GM23338 (cell line): ENCODE results near the gene CPNE1. TPM values are rescaled to one million over a fixed set of nuclear protein-coding genes. Genes with fewer than 3 reads are reported as not detected.

ENCODE experiments used
- ATAC-seq: fragments of 200-7000 bp; cut with Tn5 transposase; 3 replicates; pipeline ENCODE4 v1.9.1; 2020
- DNase-seq: peaks from one replicate; pipeline ENCODE4 v3.0.0-alpha.2; 2015; ENCODE audit warnings: low spot score
- H2AFZ ChIP-seq: fragments of 200-600 bp; sonication (generic); 2 replicates; pipeline ENCODE4 v1.8.0; 2016; ENCODE audit warnings: antibody characterized with exemption, mild to moderate bottlenecking, moderate library complexity
- H3F3A ChIP-seq: fragments of 200-600 bp; sonication (generic); replicated peaks from 2 replicates; pipeline ENCODE4 v1.8.0; 2017; ENCODE audit warnings: antibody characterized with exemption, mixed run types, low read depth
- H3K27ac ChIP-seq: fragments of 200-600 bp; sonication (generic); 2 replicates; pipeline ENCODE4 v1.6.1; 2016; ENCODE audit warnings: low read depth
- H3K27me3 ChIP-seq: fragments of 200-600 bp; sonication (generic); 2 replicates; pipeline ENCODE4 v1.8.0; 2016; ENCODE audit warnings: mild to moderate bottlenecking, mixed run types, moderate library complexity; ENCODE audit not compliant: insufficient read depth
- H3K36me3 ChIP-seq: fragments of 200-600 bp; sonication (generic); 2 replicates; pipeline ENCODE4 v1.8.0; 2016; ENCODE audit warnings: mild to moderate bottlenecking; ENCODE audit not compliant: insufficient read depth
- H3K4me1 ChIP-seq: fragments of 200-600 bp; sonication (generic); 2 replicates; pipeline ENCODE4 v1.8.0; 2016; ENCODE audit warnings: mild to moderate bottlenecking, moderate library complexity; ENCODE audit not compliant: insufficient read depth
- H3K4me2 ChIP-seq: fragments of 200-600 bp; sonication (generic); 2 replicates; pipeline ENCODE4 v1.7.1; 2017; ENCODE audit warnings: mixed run types
- H3K4me3 ChIP-seq: fragments of 200-600 bp; sonication (generic); 2 replicates; pipeline ENCODE4 v1.6.1; 2016; ENCODE audit warnings: mixed run types
- H3K79me2 ChIP-seq: fragments of 200-600 bp; sonication (generic); replicated peaks from 2 replicates; pipeline ENCODE4 v1.8.0; 2017; ENCODE audit warnings: mild to moderate bottlenecking; ENCODE audit not compliant: insufficient read depth
- H3K9me2 ChIP-seq: fragments of 200-600 bp; sonication (generic); 2 replicates; pipeline ENCODE4 v1.8.0; 2017; ENCODE audit not compliant: insufficient read depth
- H4K20me1 ChIP-seq: fragments of 200-600 bp; sonication (generic); replicated peaks from 2 replicates; pipeline ENCODE4 v1.8.0; 2017; ENCODE audit warnings: mild to moderate bottlenecking; ENCODE audit not compliant: insufficient read depth
- H3K27ac Mint-ChIP-seq: 2 replicates; pipeline ENCODE4 v1.8.0; 2020; ENCODE audit warnings: inconsistent platforms, mild to moderate bottlenecking, moderate library complexity, mixed read lengths
- H3K27me3 Mint-ChIP-seq: 3 replicates; pipeline ENCODE4 v1.8.0; 2022; ENCODE audit warnings: low read depth, mild to moderate bottlenecking, moderate library complexity, mixed read lengths, inconsistent platforms; ENCODE audit not compliant: insufficient read depth, poor library complexity
- H3K36me3 Mint-ChIP-seq: 3 replicates; pipeline ENCODE4 v1.8.0; 2021; ENCODE audit warnings: low read depth, mild to moderate bottlenecking, inconsistent platforms, moderate library complexity, mixed read lengths
- H3K4me1 Mint-ChIP-seq: 3 replicates; pipeline ENCODE4 v1.8.0; 2020; ENCODE audit warnings: mild to moderate bottlenecking, inconsistent platforms, mixed read lengths
- H3K4me3 Mint-ChIP-seq: 3 replicates; pipeline ENCODE4 v1.8.0; 2021; ENCODE audit warnings: moderate library complexity, mild to moderate bottlenecking, inconsistent platforms, mixed read lengths
- H3K9me3 Mint-ChIP-seq: 3 replicates; pipeline ENCODE4 v1.8.0; 2020; ENCODE audit warnings: moderate library complexity, mild to moderate bottlenecking, inconsistent platforms, mixed read lengths
- CREB1 ChIP-seq: fragments of 250-450 bp; sonication (Bioruptor Pico); IDR thresholded peaks from 2 replicates; pipeline ENCODE4 v1.5.0; 2020; ENCODE audit warnings: low read depth, mild to moderate bottlenecking, moderate library complexity
- JUNB ChIP-seq: IDR thresholded peaks from one replicate; pipeline ENCODE4 v1.6.1; 2016; ENCODE audit warnings: antibody characterized with exemption; ENCODE audit not compliant: unreplicated experiment
- NANOG ChIP-seq: IDR thresholded peaks from 2 replicates; pipeline ENCODE4 v1.6.1; 2016; ENCODE audit warnings: antibody characterized with exemption, borderline replicate concordance
- POLR2AphosphoS5 ChIP-seq: IDR thresholded peaks from 2 replicates; pipeline ENCODE4 v1.6.1; 2016; ENCODE audit warnings: antibody characterized with exemption, low read depth
- STAT1 ChIP-seq: IDR thresholded peaks from one replicate; pipeline ENCODE4 v1.6.1; 2016; ENCODE audit warnings: antibody characterized with exemption; ENCODE audit not compliant: unreplicated experiment
- ZNF114 ChIP-seq: fragments of 250-450 bp; sonication (Bioruptor Pico); IDR thresholded peaks from 2 replicates; pipeline ENCODE4 v1.5.0; 2020; ENCODE audit warnings: mild to moderate bottlenecking, moderate library complexity
- ZNF331 ChIP-seq: fragments of 250-450 bp; sonication (Bioruptor Pico); IDR thresholded peaks from 2 replicates; pipeline ENCODE4 v1.5.0; 2020; ENCODE audit warnings: low read depth, mild to moderate bottlenecking, moderate library complexity
- polyA plus RNA-seq: library from polyadenylated mRNA; unstranded; fragments of >200 nt; fragmentation: Nextera tagmentation; extraction: Ambion mirVana; gene quantifications from 2 replicates; pipeline ENCODE4 v1.2.1, GENCODE V29; 2016
- total RNA-seq: library from RNA; depleted of rRNA; stranded (reverse); fragments of >200 nt; shearing (Covaris generic); gene quantifications from 2 replicates; pipeline ENCODE4 v1.2.3, GENCODE V29; 2014
- TF ChIP-seq, protein P1 (sequence below): fragments of 250-450 bp; sonication (Bioruptor Pico); IDR thresholded peaks from 2 replicates; pipeline ENCODE4 v1.5.0; 2020; ENCODE audit warnings: mild to moderate bottlenecking, moderate library complexity
- TF ChIP-seq, protein P2 (sequence below): IDR thresholded peaks from one replicate; pipeline ENCODE4 v1.6.1; 2018; ENCODE audit warnings: antibody characterized with exemption; ENCODE audit not compliant: unreplicated experiment

CPNE1 gene
- total and polyA plus RNA-seq, 2 experiments from 2014 or later, result 189 to 196 TPM

DNA sequence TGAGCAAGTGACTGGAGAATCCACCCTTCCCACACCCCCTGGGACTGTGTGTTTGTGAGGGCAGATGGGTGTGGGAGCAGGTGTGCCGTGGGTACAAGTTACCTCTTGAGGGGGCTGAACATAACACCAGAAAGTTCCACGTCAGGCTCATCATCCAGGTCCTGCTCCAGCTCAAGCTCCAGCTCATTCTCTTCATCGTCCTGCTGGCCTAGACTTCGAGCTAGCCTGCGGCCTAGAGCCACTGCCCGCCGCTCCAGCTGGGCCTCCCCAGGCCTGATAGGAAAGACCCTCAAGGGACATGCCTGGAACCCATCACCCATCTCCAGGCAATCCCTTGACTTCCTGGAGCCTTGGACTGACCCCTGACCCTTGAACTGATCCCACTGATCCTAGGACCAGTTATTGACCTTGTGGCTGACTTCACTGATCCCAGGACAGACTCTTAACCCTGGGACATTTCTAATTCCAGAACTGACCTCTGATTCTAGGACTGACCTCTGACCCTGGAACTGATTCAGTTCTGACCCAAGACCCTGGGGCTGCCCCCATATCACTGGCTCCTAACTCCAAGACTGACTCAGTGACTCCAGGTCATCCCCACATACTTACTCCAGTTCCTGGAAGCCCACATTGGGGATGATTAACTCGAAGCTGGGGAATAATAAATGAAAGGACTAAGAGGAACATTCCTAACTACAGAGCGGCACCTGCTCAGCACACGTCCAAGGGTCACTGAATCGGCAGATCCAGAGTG, 60.8 kb downstream of the CPNE1 start (continued):
- TF ChIP-seq, protein P1, sequence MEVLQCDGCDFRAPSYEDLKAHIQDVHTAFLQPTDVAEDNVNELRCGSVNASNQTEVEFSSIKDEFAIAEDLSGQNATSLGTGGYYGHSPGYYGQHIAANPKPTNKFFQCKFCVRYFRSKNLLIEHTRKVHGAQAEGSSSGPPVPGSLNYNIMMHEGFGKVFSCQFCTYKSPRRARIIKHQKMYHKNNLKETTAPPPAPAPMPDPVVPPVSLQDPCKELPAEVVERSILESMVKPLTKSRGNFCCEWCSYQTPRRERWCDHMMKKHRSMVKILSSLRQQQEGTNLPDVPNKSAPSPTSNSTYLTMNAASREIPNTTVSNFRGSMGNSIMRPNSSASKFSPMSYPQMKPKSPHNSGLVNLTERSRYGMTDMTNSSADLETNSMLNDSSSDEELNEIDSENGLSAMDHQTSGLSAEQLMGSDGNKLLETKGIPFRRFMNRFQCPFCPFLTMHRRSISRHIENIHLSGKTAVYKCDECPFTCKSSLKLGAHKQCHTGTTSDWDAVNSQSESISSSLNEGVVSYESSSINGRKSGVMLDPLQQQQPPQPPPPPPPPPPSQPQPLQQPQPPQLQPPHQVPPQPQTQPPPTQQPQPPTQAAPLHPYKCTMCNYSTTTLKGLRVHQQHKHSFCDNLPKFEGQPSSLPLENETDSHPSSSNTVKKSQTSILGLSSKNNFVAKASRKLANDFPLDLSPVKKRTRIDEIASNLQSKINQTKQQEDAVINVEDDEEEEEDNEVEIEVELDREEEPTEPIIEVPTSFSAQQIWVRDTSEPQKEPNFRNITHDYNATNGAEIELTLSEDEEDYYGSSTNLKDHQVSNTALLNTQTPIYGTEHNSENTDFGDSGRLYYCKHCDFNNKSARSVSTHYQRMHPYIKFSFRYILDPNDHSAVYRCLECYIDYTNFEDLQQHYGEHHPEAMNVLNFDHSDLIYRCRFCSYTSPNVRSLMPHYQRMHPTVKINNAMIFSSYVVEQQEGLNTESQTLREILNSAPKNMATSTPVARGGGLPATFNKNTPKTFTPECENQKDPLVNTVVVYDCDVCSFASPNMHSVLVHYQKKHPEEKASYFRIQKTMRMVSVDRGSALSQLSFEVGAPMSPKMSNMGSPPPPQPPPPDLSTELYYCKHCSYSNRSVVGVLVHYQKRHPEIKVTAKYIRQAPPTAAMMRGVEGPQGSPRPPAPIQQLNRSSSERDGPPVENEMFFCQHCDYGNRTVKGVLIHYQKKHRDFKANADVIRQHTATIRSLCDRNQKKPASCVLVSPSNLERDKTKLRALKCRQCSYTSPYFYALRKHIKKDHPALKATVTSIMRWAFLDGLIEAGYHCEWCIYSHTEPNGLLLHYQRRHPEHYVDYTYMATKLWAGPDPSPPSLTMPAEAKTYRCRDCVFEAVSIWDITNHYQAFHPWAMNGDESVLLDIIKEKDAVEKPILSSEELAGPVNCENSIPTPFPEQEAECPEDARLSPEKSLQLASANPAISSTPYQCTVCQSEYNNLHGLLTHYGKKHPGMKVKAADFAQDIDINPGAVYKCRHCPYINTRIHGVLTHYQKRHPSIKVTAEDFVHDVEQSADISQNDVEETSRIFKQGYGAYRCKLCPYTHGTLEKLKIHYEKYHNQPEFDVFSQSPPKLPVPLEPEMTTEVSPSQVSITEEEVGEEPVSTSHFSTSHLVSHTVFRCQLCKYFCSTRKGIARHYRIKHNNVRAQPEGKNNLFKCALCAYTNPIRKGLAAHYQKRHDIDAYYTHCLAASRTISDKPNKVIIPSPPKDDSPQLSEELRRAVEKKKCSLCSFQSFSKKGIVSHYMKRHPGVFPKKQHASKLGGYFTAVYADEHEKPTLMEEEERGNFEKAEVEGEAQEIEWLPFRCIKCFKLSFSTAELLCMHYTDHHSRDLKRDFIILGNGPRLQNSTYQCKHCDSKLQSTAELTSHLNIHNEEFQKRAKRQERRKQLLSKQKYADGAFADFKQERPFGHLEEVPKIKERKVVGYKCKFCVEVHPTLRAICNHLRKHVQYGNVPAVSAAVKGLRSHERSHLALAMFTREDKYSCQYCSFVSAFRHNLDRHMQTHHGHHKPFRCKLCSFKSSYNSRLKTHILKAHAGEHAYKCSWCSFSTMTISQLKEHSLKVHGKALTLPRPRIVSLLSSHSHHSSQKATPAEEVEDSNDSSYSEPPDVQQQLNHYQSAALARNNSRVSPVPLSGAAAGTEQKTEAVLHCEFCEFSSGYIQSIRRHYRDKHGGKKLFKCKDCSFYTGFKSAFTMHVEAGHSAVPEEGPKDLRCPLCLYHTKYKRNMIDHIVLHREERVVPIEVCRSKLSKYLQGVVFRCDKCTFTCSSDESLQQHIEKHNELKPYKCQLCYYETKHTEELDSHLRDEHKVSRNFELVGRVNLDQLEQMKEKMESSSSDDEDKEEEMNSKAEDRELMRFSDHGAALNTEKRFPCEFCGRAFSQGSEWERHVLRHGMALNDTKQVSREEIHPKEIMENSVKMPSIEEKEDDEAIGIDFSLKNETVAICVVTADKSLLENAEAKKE (CRISPR knock-in tag), result no peak
- TF ChIP-seq JUNB (no peak), POLR2AphosphoS5 (no peak), ZNF331 (CRISPR knock-in tag) (no peak), STAT1 (no peak), CREB1 (no peak)

- Histone ChIP-seq H3K79me2 (no peaks in the 10 kb centered on the region), H3K36me3 (no peaks in the 10 kb centered on the region), H4K20me1 (no peaks in the 10 kb centered on the region), H3K4me1 (peaks cover 4% of the 10 kb centered on the region), H3K4me3 (no peak overlapping the region), H3K4me2 (no peak overlapping the region), H3F3A (no peaks in the 10 kb centered on the region), H3K27me3 (peaks cover 48% of the 10 kb centered on the region), H3K9me2 (no peaks in the 10 kb centered on the region), H2AFZ (no peak overlapping the region), H3K27ac (no peak overlapping the region)
- Mint-ChIP-seq H3K27me3 (peaks cover 41% of the 10 kb centered on the region), H3K27ac (no peak overlapping the region), H3K4me3 (no peak overlapping the region), H3K4me1 (peaks cover 13% of the 10 kb centered on the region), H3K36me3 (no peaks in the 10 kb centered on the region; the same call in 1 of the 3 replicates), H3K9me3 (no peaks in the 10 kb centered on the region; the same call in 2 of the 3 replicates)
- DNase-seq (no peak), ATAC-seq (no peak)
- no peak for TF ChIP-seq NANOG
- no peak for TF ChIP-seq ZNF114 (CRISPR knock-in tag)
- no peak for TF ChIP-seq JUNB
- no peak for TF ChIP-seq CREB1
- no peak for TF ChIP-seq STAT1
- TF ChIP-seq, protein P2, sequence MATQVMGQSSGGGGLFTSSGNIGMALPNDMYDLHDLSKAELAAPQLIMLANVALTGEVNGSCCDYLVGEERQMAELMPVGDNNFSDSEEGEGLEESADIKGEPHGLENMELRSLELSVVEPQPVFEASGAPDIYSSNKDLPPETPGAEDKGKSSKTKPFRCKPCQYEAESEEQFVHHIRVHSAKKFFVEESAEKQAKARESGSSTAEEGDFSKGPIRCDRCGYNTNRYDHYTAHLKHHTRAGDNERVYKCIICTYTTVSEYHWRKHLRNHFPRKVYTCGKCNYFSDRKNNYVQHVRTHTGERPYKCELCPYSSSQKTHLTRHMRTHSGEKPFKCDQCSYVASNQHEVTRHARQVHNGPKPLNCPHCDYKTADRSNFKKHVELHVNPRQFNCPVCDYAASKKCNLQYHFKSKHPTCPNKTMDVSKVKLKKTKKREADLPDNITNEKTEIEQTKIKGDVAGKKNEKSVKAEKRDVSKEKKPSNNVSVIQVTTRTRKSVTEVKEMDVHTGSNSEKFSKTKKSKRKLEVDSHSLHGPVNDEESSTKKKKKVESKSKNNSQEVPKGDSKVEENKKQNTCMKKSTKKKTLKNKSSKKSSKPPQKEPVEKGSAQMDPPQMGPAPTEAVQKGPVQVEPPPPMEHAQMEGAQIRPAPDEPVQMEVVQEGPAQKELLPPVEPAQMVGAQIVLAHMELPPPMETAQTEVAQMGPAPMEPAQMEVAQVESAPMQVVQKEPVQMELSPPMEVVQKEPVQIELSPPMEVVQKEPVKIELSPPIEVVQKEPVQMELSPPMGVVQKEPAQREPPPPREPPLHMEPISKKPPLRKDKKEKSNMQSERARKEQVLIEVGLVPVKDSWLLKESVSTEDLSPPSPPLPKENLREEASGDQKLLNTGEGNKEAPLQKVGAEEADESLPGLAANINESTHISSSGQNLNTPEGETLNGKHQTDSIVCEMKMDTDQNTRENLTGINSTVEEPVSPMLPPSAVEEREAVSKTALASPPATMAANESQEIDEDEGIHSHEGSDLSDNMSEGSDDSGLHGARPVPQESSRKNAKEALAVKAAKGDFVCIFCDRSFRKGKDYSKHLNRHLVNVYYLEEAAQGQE, result no peak
Measured at GRCh38 chr20:35602851-35603495, 61.7 kb downstream of the CPNE1 start.
